Measurements from ENCODE around the gene RIF1. TPM values are rescaled to one million over a fixed set of nuclear protein-coding genes. Genes with fewer than 3 reads are reported as not detected.

The RIF1 gene
- total and polyA plus RNA-seq, 4 donors = 2.2 to 26.9 (median 12.2) TPM

GRCh38 chr2:151403914-151404313 is 5.8 kb upstream of the RIF1 start:
- no peak overlapping the region for H3K27ac ChIP-seq (ENCODE audit: low read depth in 1 of 2, low read length in 2 of 2)
- H3K4me1 ChIP-seq (ENCODE audit: control insufficient read depth in 4 of 4, insufficient read depth in 4 of 4, low read length in 3 of 4) = no peaks in the 10 kb centered on the region
- no peak overlapping the region for H3K9ac ChIP-seq (ENCODE audit: low read depth in 1 of 2, low read length in 2 of 2)
- 78% methylated on average over 4 of the region's 4 CpGs for WGBS
- H3K4me3 ChIP-seq (ENCODE audit: low read depth in 1 of 3, low read length in 3 of 3) = no peak overlapping the region
- no peaks in the 10 kb centered on the region for H3K27me3 ChIP-seq (ENCODE audit: control insufficient read depth in 4 of 4, insufficient read depth in 4 of 4, low read length in 3 of 4)
- H3K9me3 ChIP-seq (ENCODE audit: control insufficient read depth in 4 of 4, low read length in 3 of 4) = no peaks in the 10 kb centered on the region
- H3K36me3 ChIP-seq (ENCODE audit: control insufficient read depth in 4 of 4, insufficient read depth in 3 of 4, low read depth in 1 of 4, low read length in 3 of 4) = no peaks in the 10 kb centered on the region
- no peak for DNase-seq (ENCODE audit: low spot score)
- no peak for TF ChIP-seq RAD21 (IDR thresholded peaks at IDR 0.05)
- no peak for TF ChIP-seq HNF4A (conservative IDR thresholded peaks at IDR 0.05)
- no peak for TF ChIP-seq REST (IDR thresholded peaks at IDR 0.05)
- TF ChIP-seq YY1 (IDR thresholded peaks at IDR 0.05) = no peak
- TF ChIP-seq, protein P1, sequence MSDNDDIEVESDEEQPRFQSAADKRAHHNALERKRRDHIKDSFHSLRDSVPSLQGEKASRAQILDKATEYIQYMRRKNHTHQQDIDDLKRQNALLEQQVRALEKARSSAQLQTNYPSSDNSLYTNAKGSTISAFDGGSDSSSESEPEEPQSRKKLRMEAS (IDR thresholded peaks at IDR 0.05) = no peak
- TF ChIP-seq SP1 (IDR thresholded peaks at IDR 0.05) = no peak
- no peak for TF ChIP-seq CTCF (IDR thresholded peaks at IDR 0.05; ENCODE audit: low read depth, low read length, missing input control)

- no peaks in the 10 kb centered on the region for H3K9me3 ChIP-seq (ENCODE audit: control insufficient read depth in 4 of 4, low read length in 3 of 4)
- no peak overlapping the region for H3K9ac ChIP-seq (ENCODE audit: low read depth in 1 of 2, low read length in 2 of 2)
- H3K27me3 ChIP-seq (ENCODE audit: control insufficient read depth in 4 of 4, insufficient read depth in 4 of 4, low read length in 3 of 4) = no peaks in the 10 kb centered on the region
- no peak overlapping the region for H3K4me3 ChIP-seq (ENCODE audit: low read depth in 1 of 3, low read length in 3 of 3)
- H3K36me3 ChIP-seq (ENCODE audit: control insufficient read depth in 4 of 4, insufficient read depth in 3 of 4, low read depth in 1 of 4, low read length in 3 of 4) = no peaks in the 10 kb centered on the region
- TF ChIP-seq HNF4A (conservative IDR thresholded peaks at IDR 0.05) = no peak
- no peak for TF ChIP-seq ZBTB33 (IDR thresholded peaks at IDR 0.05)
- TF ChIP-seq TAF1 (conservative IDR thresholded peaks at IDR 0.05) = no peak
- no peak for TF ChIP-seq RXRA (IDR thresholded peaks at IDR 0.05)
- no peak for TF ChIP-seq JUND (IDR thresholded peaks at IDR 0.05)
- no peak for TF ChIP-seq FOXA2 (IDR thresholded peaks at IDR 0.05)
- TF ChIP-seq RAD21 (IDR thresholded peaks at IDR 0.05) = no peak
- TF ChIP-seq YY1 (IDR thresholded peaks at IDR 0.05) = no peak
- no peak for TF ChIP-seq ATF3 (IDR thresholded peaks at IDR 0.05)
- no peak for TF ChIP-seq GABPA (IDR thresholded peaks at IDR 0.05 in 1 of 2, conservative IDR thresholded peaks at IDR 0.05 in 1 of 2)
- no peak for TF ChIP-seq EGR1 (IDR thresholded peaks at IDR 0.05; ENCODE audit: low read depth in 2 of 2)
- TF ChIP-seq FOXA1 (IDR thresholded peaks at IDR 0.05) = no peak
- 85% methylated on average over 4 of the region's 4 CpGs for WGBS
- H3K27ac ChIP-seq (ENCODE audit: low read depth in 1 of 2, low read length in 2 of 2) = no peak overlapping the region
- peaks cover 0 to 3% (median 0%) of the 10 kb centered on the region in 4 donors for H3K4me1 ChIP-seq (ENCODE audit: control insufficient read depth in 4 of 4, insufficient read depth in 4 of 4, low read length in 3 of 4)
- DNase-seq (ENCODE audit: low spot score) = no peak
Measured at GRCh38 chr2:151405376-151405775, 4.3 kb upstream of the RIF1 start.
